Measurements from ENCODE around the gene MAP7D2.

DNA sequence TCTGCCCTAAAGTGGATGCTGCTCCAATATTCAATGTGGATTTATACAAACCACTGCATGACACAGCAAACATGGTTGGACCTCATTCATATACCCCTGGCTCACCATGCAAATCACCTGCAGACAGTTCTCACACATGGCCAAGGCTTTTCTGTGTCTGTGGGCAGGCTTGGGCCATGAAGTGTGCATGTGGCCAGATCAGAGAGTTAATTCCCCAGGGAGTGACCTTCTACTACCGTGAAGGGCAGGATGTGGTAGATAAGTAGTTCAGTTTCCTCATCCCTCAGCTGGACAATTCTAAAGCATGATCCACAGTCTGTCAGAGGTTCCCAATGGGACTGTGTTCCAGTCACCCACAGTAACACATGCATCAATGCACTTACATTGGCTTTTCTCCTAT is 101.3 kb downstream of the MAP7D2 start:
- TF ChIP-seq, protein P1, sequence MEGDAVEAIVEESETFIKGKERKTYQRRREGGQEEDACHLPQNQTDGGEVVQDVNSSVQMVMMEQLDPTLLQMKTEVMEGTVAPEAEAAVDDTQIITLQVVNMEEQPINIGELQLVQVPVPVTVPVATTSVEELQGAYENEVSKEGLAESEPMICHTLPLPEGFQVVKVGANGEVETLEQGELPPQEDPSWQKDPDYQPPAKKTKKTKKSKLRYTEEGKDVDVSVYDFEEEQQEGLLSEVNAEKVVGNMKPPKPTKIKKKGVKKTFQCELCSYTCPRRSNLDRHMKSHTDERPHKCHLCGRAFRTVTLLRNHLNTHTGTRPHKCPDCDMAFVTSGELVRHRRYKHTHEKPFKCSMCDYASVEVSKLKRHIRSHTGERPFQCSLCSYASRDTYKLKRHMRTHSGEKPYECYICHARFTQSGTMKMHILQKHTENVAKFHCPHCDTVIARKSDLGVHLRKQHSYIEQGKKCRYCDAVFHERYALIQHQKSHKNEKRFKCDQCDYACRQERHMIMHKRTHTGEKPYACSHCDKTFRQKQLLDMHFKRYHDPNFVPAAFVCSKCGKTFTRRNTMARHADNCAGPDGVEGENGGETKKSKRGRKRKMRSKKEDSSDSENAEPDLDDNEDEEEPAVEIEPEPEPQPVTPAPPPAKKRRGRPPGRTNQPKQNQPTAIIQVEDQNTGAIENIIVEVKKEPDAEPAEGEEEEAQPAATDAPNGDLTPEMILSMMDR (IDR thresholded peaks at IDR 0.05): no peak
- no peak for TF ChIP-seq POLR2A (IDR thresholded peaks at IDR 0.05; ENCODE audit: low read depth)

All from esophagus muscularis mucosa (tissue), 3 donors.